ENCODE results near the gene CDCA4. TPM values are rescaled to one million over a fixed set of nuclear protein-coding genes. Genes with fewer than 3 reads are reported as not detected.
A peak's percentile ranks its signal among the peaks of the same experiment; 100 is the strongest.

The CDCA4 gene
- total RNA-seq, 4 donors from 2014 or later, result 5.7 to 8.5 (median 6.7) TPM

DNA sequence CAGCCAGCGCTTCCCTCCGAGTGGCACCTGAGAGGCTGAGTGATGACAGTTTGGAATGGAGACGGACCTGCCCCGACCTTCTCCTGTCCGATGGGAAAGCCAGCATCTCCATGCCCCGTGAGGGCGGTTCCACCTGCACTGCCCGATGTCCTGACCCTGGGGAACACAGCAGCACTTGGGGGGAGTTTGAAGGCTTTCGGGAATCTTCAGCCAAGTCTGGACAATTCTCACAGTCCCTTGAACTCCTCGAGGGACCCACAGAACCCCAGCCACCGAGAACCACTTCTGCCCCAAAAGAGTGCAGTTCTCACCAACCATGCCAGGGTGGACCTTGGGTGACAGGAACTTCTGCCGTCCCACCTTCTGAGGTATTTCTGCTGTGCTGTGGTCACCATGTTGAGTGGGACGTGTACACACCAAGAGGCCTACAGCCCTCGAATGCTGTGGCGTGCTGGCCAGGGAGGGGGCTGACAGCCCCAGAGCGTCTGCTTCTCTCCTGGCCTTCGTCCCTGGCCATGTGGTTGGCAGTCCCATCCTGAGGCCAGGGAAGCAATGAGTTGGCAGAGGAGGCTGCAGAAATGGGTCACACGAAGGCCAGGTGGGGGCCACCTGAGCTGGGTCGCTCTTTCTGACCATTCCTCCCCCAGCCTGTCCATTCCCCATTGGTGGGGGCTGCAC is 34.3 kb downstream of the CDCA4 start:
- H3K27me3 ChIP-seq, result no peaks in the 10 kb centered on the region
- WGBS, 2 donors, result 54 to 71% methylated on average over 10 to 17 of the region's 19 CpGs
- DNase-seq (ENCODE audit: low spot score in 2 of 2), result no peak
- peaks cover 0 to 18% (median 9%) of the 10 kb centered on the region in 4 donors for H3K4me1 ChIP-seq
- peak overlapping the region; percentile 65 to 97 (median 76) for H3K4me3 ChIP-seq
- TF ChIP-seq EP300 (IDR thresholded peaks at IDR 0.05) (no peak), CTCF (IDR thresholded peaks at IDR 0.05) (no peak), POLR2A (IDR thresholded peaks at IDR 0.05) (no peak)
- H3K9me3 ChIP-seq, result no peaks in the 10 kb centered on the region
- peaks cover 0 to 27% (median 0%) of the 10 kb centered on the region in 3 donors for H3K36me3 ChIP-seq
- H3K27ac ChIP-seq, result peak overlapping the region in 1 of 4 donors; percentile 88

DNA sequence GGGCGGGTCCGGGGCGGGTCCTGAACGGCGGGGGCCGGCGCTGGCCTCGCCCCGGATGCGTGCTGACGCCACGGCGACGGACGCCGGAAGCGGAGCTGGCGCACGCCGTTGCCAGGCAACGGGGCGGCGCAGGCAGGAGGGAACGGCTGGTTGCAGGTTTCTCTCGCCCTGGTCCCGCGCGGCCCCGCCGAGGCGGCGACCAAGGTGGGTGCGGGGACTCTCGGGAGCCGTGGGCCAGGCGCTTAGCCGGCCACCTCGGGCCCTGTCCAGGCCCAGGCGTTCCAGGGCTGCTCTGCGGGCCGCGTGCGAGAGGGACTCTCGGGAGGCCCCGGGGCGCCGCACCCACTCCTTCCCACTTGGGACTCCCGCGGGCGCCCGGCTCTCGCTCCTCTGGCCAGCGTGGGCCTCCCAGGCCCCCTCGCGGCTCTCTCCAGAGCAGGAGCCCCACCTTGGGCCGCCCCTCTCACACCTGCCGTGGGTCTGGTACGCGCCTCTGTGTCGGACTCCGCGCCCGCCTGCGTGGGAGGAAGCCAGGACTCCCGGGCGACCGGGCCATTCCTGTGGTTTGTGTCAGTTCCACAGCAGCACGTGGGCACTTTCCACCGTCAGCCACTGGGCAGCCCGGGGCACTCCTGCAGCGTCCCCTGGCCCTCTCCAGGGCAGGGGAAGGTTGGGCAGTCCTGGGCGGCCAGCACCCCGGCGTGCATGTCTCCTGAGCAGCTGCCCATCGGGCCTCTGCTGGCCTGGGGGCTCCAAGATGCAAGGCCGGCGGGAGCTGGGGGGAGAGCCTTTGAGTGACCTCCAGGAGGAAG is 35.0 kb downstream of the CDCA4 start, which contains the start of gene CLBA1:
CLBA1 (plus strand) TSS at position 114 of the 812 bp plus-strand sequence; CDS start at position 758, 644 bp downstream.
- TF ChIP-seq CTCF (IDR thresholded peaks at IDR 0.05) (no peak), POLR2A (IDR thresholded peaks at IDR 0.05) (peak in 1 of 2 donors; percentile 54), EP300 (IDR thresholded peaks at IDR 0.05) (peak in 1 of 2 donors; percentile 46)
- WGBS, 2 donors, result 0 to 1% methylated on average over 23 to 47 of the region's 77 CpGs
- Histone ChIP-seq H3K4me1 (peaks cover 0 to 18% (median 9%) of the 10 kb centered on the region in 4 donors), H3K9me3 (no peaks in the 10 kb centered on the region), H3K27me3 (no peaks in the 10 kb centered on the region), H3K4me3 (peak within 1 kb of the TSS; percentile 65 to 97 (median 76)), H3K27ac (peak within 1 kb of the TSS; percentile 14 to 88 (median 70)), H3K36me3 (peaks cover 0 to 20% (median 0%) of the 10 kb centered on the region in 3 donors)
- DNase-seq (ENCODE audit: low spot score in 2 of 2), result peak in 1 of 2 donors; percentile 65

DNA sequence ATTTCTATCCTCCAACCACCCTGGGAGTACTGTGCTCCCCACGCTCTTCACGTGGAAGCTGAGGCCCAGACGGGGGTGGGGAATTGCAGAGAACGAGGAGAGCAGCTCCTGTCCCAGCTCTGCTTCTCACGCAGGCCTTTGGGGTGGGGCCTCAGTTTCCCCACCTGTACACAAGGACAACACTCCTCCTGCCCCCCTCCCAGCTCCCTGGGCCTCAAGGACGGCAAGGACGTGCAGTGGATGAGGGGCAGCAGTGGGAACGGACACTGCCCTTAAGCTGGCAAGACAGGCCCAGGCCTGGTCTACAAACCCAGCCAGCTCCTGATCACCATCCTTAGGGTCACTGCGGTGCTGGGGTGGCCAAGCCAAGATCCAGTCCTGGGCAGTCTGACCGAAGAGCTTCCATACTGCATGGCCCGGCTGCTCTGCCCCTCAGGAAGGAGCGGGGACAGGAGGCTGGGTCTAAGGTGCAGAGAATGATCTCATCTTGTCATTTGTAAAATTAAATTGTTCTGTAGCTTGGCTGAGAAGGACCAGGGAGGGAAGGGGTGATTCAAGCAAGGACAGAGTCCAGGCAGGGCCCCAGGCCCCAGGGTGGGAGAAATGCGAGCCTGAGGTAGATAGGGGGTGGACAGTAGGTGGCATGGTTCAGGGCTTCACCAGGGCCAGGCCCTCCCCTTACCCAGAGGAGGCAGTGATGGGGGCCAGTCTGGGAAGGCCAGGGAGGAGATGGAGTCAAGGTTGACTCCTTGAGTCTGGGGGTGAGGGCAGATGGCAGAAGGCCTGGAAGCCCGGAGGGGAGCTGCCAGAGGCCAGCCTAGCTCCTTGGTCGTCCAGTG is 36.6 kb downstream of the CDCA4 start:
- H3K4me3 ChIP-seq, result no peak overlapping the region
- peak overlapping the region in 2 of 4 donors; percentile 84 to 88 for H3K27ac ChIP-seq
- H3K4me1 ChIP-seq, result peaks cover 0 to 18% (median 9%) of the 10 kb centered on the region in 4 donors
- no peaks in the 10 kb centered on the region for H3K27me3 ChIP-seq
- no peak for DNase-seq (ENCODE audit: low spot score in 2 of 2)
- WGBS, 2 donors, result 86 to 91% methylated on average over 13 to 14 of the region's 15 CpGs
- peaks cover 0 to 3% (median 0%) of the 10 kb centered on the region in 3 donors for H3K36me3 ChIP-seq
- no peaks in the 10 kb centered on the region for H3K9me3 ChIP-seq
- TF ChIP-seq CTCF (IDR thresholded peaks at IDR 0.05) (no peak), POLR2A (IDR thresholded peaks at IDR 0.05) (no peak), EP300 (IDR thresholded peaks at IDR 0.05) (no peak)

- no peak for DNase-seq (ENCODE audit: low spot score in 2 of 2)
- H3K36me3 ChIP-seq, result no peaks in the 10 kb centered on the region
- 72 to 77% methylated on average over 7 to 9 of the region's 12 CpGs for WGBS, 2 donors
- no peak overlapping the region for H3K27ac ChIP-seq
- H3K4me3 ChIP-seq, result no peak overlapping the region
- no peaks in the 10 kb centered on the region for H3K27me3 ChIP-seq
- H3K4me1 ChIP-seq, result peaks cover 0 to 23% (median 15%) of the 10 kb centered on the region in 4 donors
- H3K9me3 ChIP-seq, result no peaks in the 10 kb centered on the region
- no peak for TF ChIP-seq EP300 (IDR thresholded peaks at IDR 0.05)
- TF ChIP-seq CTCF (IDR thresholded peaks at IDR 0.05), result no peak
- no peak for TF ChIP-seq POLR2A (IDR thresholded peaks at IDR 0.05)
Measured at GRCh38 chr14:104983231-104983721, 37.6 kb downstream of the CDCA4 start.

Measured in tibial nerve (tissue), 4 donors.